Choroid plexus epithelial cell (primary cell): Measurements from ENCODE around the gene ADTRP.
A peak's percentile ranks its signal among the peaks of the same experiment; 100 is the strongest.
"Not testable (repeated sequence)": the region's sequence is repeated elsewhere in the genome, so short reads cannot be mapped to it uniquely, and the experiment has no call there.

ENCODE experiments used
- DNase-seq: peaks from one replicate; pipeline ENCODE4 v3.0.0-alpha.2; 2010; ENCODE audit warnings: low read depth
- H3K4me3 ChIP-seq: 2 replicates; pipeline ENCODE4 v1.5.1; 2011; ENCODE audit warnings: low read depth, mild to moderate bottlenecking, control low read depth, low read length, moderate library complexity
- TF ChIP-seq, protein P1 (sequence below): conservative IDR thresholded peaks from 2 replicates; pipeline ENCODE4 v1.5.1; 2011; ENCODE audit warnings: low read depth, mild to moderate bottlenecking, control low read depth, inconsistent platforms, low read length, moderate library complexity

The ADTRP gene

DNA sequence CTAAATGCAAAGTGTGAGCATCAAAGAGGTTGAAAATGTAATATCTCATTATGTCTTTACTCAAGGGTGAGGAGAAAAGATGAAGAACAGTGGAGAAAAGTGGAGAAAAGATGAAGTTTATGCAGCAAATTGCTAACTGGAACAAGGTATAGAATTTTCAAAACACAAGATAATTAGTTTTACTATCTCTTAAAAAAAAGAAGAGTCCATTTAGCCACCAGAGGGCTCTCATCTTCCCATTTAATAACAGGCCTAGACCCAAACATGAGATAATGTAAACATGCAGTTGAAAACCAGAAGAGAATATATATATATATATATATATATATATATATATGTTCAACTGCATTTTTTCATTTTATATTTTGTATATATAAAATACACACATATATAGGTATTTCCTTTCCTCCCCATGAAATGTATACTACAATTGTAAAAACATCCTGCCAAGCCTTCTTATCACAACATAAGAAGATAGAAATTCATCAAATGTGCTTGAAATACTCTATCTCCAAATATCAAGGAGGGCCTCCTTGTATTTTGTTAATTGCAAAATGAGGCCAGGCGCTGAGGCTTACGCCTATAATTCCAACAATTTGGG, 78.4 kb downstream of the ADTRP start:
- TF ChIP-seq, protein P1, sequence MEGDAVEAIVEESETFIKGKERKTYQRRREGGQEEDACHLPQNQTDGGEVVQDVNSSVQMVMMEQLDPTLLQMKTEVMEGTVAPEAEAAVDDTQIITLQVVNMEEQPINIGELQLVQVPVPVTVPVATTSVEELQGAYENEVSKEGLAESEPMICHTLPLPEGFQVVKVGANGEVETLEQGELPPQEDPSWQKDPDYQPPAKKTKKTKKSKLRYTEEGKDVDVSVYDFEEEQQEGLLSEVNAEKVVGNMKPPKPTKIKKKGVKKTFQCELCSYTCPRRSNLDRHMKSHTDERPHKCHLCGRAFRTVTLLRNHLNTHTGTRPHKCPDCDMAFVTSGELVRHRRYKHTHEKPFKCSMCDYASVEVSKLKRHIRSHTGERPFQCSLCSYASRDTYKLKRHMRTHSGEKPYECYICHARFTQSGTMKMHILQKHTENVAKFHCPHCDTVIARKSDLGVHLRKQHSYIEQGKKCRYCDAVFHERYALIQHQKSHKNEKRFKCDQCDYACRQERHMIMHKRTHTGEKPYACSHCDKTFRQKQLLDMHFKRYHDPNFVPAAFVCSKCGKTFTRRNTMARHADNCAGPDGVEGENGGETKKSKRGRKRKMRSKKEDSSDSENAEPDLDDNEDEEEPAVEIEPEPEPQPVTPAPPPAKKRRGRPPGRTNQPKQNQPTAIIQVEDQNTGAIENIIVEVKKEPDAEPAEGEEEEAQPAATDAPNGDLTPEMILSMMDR: peak; percentile 59
- DNase-seq: peak; percentile 81
- H3K4me3 ChIP-seq: no peak overlapping the region

DNA sequence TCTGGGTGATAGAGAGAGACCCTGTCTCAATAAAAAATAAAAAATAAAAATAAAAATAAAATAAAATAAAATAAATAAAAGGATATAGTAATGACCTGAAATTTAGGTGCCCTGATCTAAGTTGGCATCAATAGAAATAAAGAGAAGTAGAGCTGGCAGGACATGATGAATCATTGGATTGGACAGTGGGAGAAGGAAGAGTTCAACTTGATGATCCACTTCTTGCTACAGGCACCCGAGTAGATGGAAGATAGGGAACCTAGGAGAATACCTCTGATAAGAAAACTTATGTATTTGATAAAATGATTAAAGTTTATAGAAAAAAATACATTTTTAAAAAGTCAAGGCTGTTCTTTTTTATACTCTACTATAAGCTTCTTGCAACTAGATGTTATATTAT, 79.0 kb downstream of the ADTRP start:
- no peak overlapping the region for H3K4me3 ChIP-seq
- TF ChIP-seq, protein P1: no peak
- no peak for DNase-seq

DNA sequence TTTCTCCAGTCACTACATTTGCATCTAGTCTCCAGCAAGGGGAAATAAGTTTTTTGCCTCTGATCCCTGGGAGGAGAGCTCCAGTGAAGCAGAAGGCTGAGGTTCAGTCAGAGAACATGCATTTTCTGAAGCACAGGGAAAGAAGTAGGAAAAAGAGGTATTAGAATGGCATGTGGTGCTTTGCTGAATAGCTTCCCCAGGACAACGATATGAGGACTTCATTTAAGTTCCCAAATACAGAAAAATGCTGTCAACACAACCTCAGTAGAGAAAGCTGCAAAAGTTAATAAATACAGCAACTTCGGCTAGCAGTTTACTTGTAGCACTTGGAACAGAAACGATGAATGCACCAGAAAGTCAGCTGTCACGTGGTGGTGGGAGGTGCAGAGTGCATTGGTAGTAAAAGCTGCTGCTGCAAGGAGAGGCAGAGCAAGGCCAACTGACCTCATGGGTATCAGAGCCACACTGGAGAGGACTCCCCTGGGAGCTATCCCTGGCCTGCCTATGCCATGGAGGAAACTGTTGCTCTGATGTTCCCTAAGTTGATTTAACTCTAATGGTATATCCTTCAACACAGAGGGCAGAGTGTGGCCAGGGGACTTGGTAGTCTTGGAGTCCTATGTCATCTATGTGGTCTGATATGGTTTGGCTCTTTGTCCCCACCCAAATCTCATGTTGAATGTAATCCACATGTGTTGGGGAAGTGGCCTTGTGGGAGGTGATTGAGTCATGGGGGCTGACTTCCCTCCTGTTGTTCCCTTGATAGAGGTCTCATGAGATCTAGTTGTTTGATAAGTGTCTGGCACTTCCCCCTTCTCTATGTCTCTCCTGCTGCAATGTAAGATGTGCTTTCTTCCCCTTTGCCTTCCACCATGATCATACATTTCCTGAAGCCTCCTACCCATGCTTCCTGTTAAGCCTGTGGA, 85.9 kb downstream of the ADTRP start:
- no peak for DNase-seq
- H3K4me3 ChIP-seq: no peak overlapping the region
- TF ChIP-seq, protein P1: no peak

DNA sequence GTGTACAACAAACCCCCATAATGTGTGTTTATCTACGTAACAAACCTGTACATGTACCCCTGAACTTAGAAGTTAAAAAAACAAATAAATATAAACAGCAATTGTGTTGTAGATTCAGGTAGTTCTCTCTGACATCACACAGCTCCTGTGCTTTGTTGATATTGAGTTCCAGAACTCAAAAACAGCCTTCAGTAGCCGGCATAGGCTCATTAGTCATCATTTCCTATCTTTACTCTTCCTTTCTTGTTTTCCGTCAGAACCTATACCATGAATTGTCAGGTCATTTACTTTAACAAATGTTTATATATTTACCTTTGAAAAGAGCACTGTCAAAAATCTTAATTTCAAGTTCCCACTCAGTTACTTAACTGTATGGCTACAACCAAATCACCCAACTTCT, 88.8 kb downstream of the ADTRP start:
- H3K4me3 ChIP-seq: no peak overlapping the region
- no peak for DNase-seq
- TF ChIP-seq, protein P1: no peak

DNA sequence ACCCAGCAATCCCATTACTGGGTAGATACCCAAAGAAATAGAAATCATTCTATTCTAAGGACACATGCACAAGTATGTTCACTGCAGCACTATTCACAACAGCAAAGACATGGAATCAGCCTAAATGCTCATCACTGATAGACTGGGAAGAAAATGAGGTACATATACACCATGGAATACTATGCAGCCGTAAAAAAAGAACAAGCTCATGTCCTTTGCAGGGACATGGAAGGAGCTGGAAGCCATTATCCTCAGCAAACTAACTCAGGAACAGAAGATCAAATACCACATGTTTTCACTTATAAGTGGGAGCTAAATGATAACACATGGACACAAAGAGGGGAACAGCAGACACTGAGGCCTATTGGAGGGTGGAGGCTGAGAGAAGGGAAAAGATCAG, 89.2 kb downstream of the ADTRP start:
- H3K4me3 ChIP-seq, DNase-seq: not testable (repeated sequence)

DNA sequence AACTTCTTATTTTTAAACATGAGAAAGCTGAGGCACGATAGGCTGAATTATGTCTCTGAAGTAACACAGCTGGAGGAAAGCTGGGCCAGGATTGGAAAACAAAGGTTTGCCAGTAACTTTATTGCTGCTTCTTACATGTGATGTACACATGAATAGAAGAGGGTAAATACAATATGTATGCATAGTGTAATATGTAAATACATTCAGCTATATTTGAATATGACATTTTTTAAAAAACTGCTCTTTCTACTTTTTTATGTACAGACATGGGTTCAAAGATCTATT, 90.2 kb downstream of the ADTRP start:
- TF ChIP-seq, protein P1: no peak
- DNase-seq: no peak
- H3K4me3 ChIP-seq: no peak overlapping the region

DNA sequence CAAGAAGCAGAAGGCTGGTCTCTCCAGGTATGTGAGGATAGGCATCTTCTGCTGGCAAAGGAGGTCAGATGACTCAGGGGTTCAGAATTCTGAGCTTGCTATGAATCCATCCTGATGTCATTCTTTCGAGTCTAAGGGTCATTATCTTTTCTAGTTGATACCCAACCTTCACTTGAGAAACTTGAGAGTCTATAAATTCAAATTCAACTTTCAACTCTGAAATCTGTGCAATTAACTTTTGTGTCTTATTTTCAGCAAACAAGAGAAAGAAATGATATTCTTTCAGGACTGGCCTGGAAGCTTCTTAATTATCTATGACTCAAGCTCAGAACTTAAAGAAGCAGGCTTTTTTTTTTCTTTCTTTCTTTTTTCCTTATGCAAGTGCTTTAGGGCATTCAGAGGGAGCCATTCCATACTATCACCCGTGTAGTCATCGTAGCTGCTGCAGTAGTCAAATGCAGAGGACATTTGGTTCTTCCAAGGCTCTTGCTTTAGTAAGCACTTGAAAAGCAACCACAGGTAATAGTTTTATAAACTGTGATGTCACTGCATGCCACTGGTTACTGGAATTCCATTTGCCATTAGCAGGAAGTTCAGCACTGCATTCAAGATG, 93.0 kb downstream of the ADTRP start:
- TF ChIP-seq, protein P1: no peak
- H3K4me3 ChIP-seq: no peak overlapping the region
- DNase-seq: peak; percentile 71
